Measurements from ENCODE around the gene ZBTB11. TPM values are rescaled to one million over a fixed set of nuclear protein-coding genes. Genes with fewer than 3 reads are reported as not detected.
"Not testable (repeated sequence)": the region's sequence is repeated elsewhere in the genome, so short reads cannot be mapped to it uniquely, and the experiment has no call there.

ZBTB11 gene
- total and polyA plus RNA-seq, 10 of the 15 experiments (the other 5 are each of a cell fraction or from before 2014, with no cell fraction given), result 3.5 to 25.7 (median 18.0) TPM

GRCh38 chr3:101615525-101615924, 61.4 kb downstream of the ZBTB11 start (continued):
- TF ChIP-seq RAD51 (IDR thresholded peaks at IDR 0.05) (no peak), MEF2A (IDR thresholded peaks at IDR 0.05; ENCODE audit: insufficient read depth, low read depth, low read length) (no peak)

- CTCF ChIA-PET; ATAC-seq; POLR2A ChIA-PET; SMC1A ChIA-PET (ENCODE audit: uncharacterized antibody, unreplicated experiment); DNase-seq (ENCODE audit: low read depth, low spot score); RAD21 ChIA-PET (ENCODE audit: unreplicated experiment); H3K27me3 ChIP-seq (replicated peaks in 1 of 2; ENCODE audit: control insufficient read depth in 2 of 2, insufficient read depth in 2 of 2, low read length in 1 of 2); H3K4me2 ChIP-seq (ENCODE audit: control insufficient read depth, insufficient read depth); BruUV-seq (replicated peaks); H3K79me2 ChIP-seq (ENCODE audit: control insufficient read depth, insufficient read depth, low read length); H3K4me3 ChIP-seq; H3K9me3 ChIP-seq (replicated peaks; ENCODE audit: control insufficient read depth, insufficient read depth, low read length); FAIRE-seq; intact Hi-C loops (cut with micrococcal nuclease; ENCODE audit: unreplicated experiment); H3K4me1 ChIP-seq (ENCODE audit: control insufficient read depth, insufficient read depth, low read length); H4K20me1 ChIP-seq (ENCODE audit: control insufficient read depth, insufficient read depth); H3K9ac ChIP-seq (ENCODE audit: control insufficient read depth, insufficient read depth, low read length); H3K36me3 ChIP-seq (ENCODE audit: control insufficient read depth in 2 of 2, insufficient read depth in 2 of 2, low read length in 1 of 2); H3K27ac ChIP-seq (ENCODE audit: control insufficient read depth, insufficient read depth); in situ Hi-C loops (cut with MboI): not testable (repeated sequence)
- TF ChIP-seq SPI1 (IDR thresholded peaks at IDR 0.05; ENCODE audit: borderline replicate concordance, insufficient read depth, low read depth, low read length), result peak; percentile 11; the same call in 1 of the 2 replicates
- peak overlapping the region; percentile 39; the same call in 1 of the 2 replicates for H2AFZ ChIP-seq (ENCODE audit: control insufficient read depth, low read depth, low read length)
- 52% methylated on average over 8 of the region's 9 CpGs for WGBS (ENCODE audit: insufficient coverage, insufficient replicate concordance, low lambda C conversion rate, missing lambda C conversion rate)
Measured at GRCh38 chr3:101613014-101613413, 63.9 kb downstream of the ZBTB11 start.

GRCh38 chr3:101611023-101611422, 65.9 kb downstream of the ZBTB11 start:
- no peaks in the 10 kb centered on the region for H3K27me3 ChIP-seq (replicated peaks in 1 of 2; ENCODE audit: control insufficient read depth in 2 of 2, insufficient read depth in 2 of 2, low read length in 1 of 2)
- H3K4me1 ChIP-seq (ENCODE audit: control insufficient read depth, insufficient read depth, low read length), result no peaks in the 10 kb centered on the region; the same call in 1 of the 2 replicates
- H2AFZ ChIP-seq (ENCODE audit: control insufficient read depth, low read depth, low read length), result no peak overlapping the region; the same call in 1 of the 2 replicates
- ChIA-PET RAD21 (ENCODE audit: unreplicated experiment) (no interaction called here), POLR2A (no interaction called here), SMC1A (ENCODE audit: uncharacterized antibody, unreplicated experiment) (no interaction called here), CTCF (interaction anchor here (0.6 kb wide), 1 partner anchor 1148 kb away, joined by 3 read pairs; no protein-coding TSS in a partner anchor)
- H3K4me2 ChIP-seq (ENCODE audit: control insufficient read depth, insufficient read depth), result no peak overlapping the region
- no peak overlapping the region for H3K4me3 ChIP-seq
- ATAC-seq (peak; percentile 80), FAIRE-seq (no peak), DNase-seq (ENCODE audit: low read depth, low spot score) (peak; percentile 15)
- BruUV-seq (replicated peaks), result no TSS peak
- no peak for TF ChIP-seq SMAD1 (IDR thresholded peaks at IDR 0.05; ENCODE audit: low read depth, partially characterized antibody)
- in situ Hi-C loops (cut with MboI), result no loop called here
- WGBS (ENCODE audit: insufficient coverage, insufficient replicate concordance, low lambda C conversion rate, missing lambda C conversion rate), result 0% methylated on average over 2 of the region's 2 CpGs
- no peaks in the 10 kb centered on the region for H3K79me2 ChIP-seq (ENCODE audit: control insufficient read depth, insufficient read depth, low read length)
- intact Hi-C loops (cut with micrococcal nuclease; ENCODE audit: unreplicated experiment), result no loop called here
- no peak overlapping the region for H3K9ac ChIP-seq (ENCODE audit: control insufficient read depth, insufficient read depth, low read length)
- no peaks in the 10 kb centered on the region for H3K9me3 ChIP-seq (replicated peaks; ENCODE audit: control insufficient read depth, insufficient read depth, low read length)
- H3K36me3 ChIP-seq (ENCODE audit: control insufficient read depth in 2 of 2, insufficient read depth in 2 of 2, low read length in 1 of 2), result no peaks in the 10 kb centered on the region
- no peak overlapping the region for H3K27ac ChIP-seq (ENCODE audit: control insufficient read depth, insufficient read depth)
- no peaks in the 10 kb centered on the region for H4K20me1 ChIP-seq (ENCODE audit: control insufficient read depth, insufficient read depth)

- H3K4me1 ChIP-seq (ENCODE audit: control insufficient read depth, insufficient read depth, low read length); ATAC-seq; H3K4me3 ChIP-seq; H3K9ac ChIP-seq (ENCODE audit: control insufficient read depth, insufficient read depth, low read length); H3K9me3 ChIP-seq (replicated peaks; ENCODE audit: control insufficient read depth, insufficient read depth, low read length); H3K27me3 ChIP-seq (replicated peaks in 1 of 2; ENCODE audit: control insufficient read depth in 2 of 2, insufficient read depth in 2 of 2, low read length in 1 of 2); POLR2A ChIA-PET; H4K20me1 ChIP-seq (ENCODE audit: control insufficient read depth, insufficient read depth); H2AFZ ChIP-seq (ENCODE audit: control insufficient read depth, low read depth, low read length); H3K4me2 ChIP-seq (ENCODE audit: control insufficient read depth, insufficient read depth); BruUV-seq (replicated peaks); in situ Hi-C loops (cut with MboI); FAIRE-seq; H3K27ac ChIP-seq (ENCODE audit: control insufficient read depth, insufficient read depth); RAD21 ChIA-PET (ENCODE audit: unreplicated experiment); H3K36me3 ChIP-seq (ENCODE audit: control insufficient read depth in 2 of 2, insufficient read depth in 2 of 2, low read length in 1 of 2); DNase-seq (ENCODE audit: low read depth, low spot score); SMC1A ChIA-PET (ENCODE audit: uncharacterized antibody, unreplicated experiment); CTCF ChIA-PET; intact Hi-C loops (cut with micrococcal nuclease; ENCODE audit: unreplicated experiment); H3K79me2 ChIP-seq (ENCODE audit: control insufficient read depth, insufficient read depth, low read length): not testable (repeated sequence)
- WGBS (ENCODE audit: insufficient coverage, insufficient replicate concordance, low lambda C conversion rate, missing lambda C conversion rate), result 70% methylated on average over 10 of the region's 10 CpGs
Measured at GRCh38 chr3:101605398-101605797, 71.5 kb downstream of the ZBTB11 start.
